ENCODE measurements around the gene SYCP2L.
"Not testable (repeated sequence)": the region's sequence is repeated elsewhere in the genome, so short reads cannot be mapped to it uniquely, and the experiment has no call there.

The SYCP2L gene

DNA sequence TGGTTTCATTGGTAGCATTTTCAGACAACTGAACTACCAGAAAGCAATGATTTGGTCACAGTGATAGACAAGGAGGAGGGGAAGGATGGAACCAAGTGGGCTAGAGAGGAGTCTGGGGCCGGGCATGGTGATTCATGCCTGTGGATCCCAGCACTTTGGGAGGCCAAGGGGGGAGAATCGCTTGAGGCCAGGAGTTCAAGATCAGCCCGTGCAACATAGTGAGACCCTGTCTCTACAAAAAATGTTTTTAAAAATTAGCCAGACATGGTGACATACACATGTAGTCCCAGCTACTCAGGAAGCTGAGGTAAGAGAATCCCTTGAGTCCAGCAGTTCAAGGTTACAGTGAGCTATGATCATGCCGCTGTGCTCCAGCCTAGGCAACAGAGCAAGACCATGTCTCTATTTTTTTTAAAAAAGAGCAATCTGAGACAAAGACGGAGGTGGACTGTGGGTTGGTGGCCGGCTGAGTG, 70.6 kb downstream of the SYCP2L start:
- no peak for DNase-seq

- no peak for DNase-seq
Measured at GRCh38 chr6:10960171-10960570, 73.3 kb downstream of the SYCP2L start.

DNA sequence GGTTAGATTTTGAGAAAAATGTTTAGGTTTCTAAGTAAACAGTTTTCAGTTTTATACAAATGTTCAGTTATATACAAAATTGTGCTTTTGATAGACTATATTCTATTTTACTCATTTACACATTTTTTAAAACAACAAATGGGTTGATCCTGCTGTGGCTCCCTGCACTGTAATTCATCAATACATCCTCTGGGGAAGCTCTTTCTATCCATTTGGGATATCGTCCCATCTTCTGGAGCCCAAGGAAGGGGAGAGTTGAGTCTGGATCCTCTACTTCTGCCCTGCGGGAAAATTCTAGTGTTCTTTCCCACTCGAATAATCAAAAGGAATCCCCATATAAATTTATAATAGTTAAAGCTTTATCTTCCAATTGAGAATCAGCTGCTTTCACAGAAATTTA, 75.0 kb downstream of the SYCP2L start:
- no peak for DNase-seq

GRCh38 chr6:10962673-10963072, 75.8 kb downstream of the SYCP2L start:
- no peak for DNase-seq

DNA sequence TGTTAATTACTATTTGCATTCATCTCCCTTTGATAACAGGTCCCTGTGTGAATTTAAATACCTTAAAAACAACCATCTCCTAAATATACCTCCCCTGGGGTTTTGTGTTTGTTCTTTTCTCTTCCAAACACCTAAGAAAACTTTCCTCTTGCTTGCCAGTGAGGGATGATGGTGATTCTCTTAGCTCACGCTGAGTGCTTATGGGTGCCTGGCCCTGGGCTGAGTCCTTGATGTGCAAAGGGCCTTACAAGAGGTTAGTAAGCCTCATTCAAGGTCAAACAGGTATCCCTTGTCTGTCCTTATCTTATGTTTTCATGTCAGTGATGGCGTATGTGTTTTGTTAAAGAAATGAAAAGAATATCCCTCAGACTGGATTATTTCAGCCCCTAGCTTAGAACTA, 76.3 kb downstream of the SYCP2L start:
- no peak for DNase-seq

DNA sequence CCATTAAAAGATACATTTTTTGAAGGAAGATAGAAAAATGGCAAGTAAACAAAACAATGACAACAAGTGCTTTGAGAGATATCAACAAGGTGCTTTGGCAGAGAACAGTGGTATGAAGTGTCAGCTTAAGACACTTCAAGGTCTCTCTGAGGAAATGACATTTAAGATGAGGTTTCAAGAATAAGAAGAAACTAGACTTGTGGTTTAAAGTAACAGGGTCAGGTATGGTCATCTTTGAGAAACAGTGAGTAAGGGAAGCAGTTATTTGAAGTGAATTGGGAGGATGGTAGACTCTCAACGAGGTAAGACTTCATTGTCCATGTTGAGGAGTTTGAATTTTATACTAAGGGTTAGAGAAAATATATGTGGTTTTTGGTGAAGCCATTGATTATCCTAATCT, 77.8 kb downstream of the SYCP2L start:
- no peak for DNase-seq

DNA sequence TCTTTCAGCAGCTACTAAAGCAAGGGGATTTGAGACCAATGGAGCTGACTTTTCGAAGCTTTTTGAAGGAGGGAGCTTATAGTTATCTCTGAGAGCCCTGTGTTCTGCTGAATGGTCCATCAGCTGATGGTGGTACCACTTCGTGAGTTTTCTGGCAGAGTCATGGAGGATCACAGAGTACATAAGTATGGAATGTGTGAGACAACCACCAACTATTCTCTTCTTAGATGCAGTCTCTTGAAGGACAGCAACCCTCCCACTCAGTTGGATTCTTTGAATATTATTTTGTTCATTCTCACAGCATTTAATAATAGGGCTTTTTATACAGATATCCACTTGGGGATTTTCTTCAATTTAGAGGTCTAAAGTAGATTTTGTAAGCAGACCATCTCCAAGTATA, 81.9 kb downstream of the SYCP2L start:
- DNase-seq: no peak

- DNase-seq: no peak
Measured at GRCh38 chr6:10970731-10971130, 83.9 kb downstream of the SYCP2L start.

DNA sequence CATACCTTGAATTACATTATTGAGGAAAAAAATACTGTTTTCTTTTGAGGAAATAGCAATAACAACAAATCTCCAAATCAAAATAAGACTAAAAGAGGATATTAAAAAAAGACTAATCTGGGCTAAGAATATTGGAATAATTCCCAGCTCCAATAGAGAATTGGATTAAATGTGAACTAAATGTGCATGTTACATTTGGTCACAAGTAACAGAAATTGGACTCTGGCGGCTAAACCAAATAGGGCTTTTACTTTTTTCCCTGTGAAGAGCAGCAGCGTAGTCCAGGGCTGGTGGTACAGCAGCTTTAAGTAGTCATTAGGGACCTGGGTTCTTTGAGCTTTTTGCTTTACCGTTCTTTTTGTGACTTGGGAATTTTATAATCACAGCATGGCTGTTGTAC, 85.3 kb downstream of the SYCP2L start:
- no peak for DNase-seq

GRCh38 chr6:10976571-10976970, 89.7 kb downstream of the SYCP2L start:
- no peak for DNase-seq

- DNase-seq: no peak
Measured at GRCh38 chr6:10977231-10977968, 90.5 kb downstream of the SYCP2L start.

- DNase-seq: no peak
Measured at GRCh38 chr6:10979603-10980002, 92.8 kb downstream of the SYCP2L start.

DNA sequence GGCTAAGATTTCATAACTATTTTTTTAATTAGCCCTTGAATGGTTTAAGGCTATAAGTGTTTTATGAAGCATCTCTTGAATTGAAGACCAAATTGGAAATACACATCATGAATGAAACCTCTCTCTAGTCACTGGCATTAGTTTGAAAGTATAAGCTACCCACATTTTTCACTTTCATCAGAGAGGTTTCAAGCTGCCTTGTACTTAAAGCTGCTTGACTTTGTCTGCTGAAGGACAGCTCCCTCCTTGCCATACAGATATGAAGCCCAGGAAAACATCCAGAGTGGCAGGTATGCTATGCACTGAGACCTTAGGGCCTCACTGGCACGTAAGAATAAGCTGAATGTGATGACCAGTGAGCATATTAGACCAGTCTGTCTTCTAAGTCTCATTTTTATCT, 94.6 kb downstream of the SYCP2L start:
- no peak for DNase-seq

DNA sequence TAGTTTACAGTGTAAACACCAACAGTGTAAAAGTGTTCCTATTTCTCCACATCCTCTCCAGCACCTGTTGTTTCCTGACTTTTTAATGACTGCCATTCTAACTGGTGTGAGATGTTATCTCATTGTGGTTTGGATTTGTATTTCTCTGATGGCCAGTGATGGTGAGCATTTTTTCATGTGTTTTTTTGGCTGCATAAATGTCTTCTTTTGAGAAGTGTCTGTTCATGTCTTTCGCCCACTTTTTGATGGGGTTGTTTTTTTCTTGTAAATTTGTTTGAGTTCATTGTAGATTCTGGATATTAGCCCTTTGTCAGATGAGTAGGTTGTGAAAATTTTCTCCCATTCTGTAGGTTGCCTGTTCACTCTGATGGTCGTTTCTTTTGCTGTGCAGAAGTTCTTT, 98.1 kb downstream of the SYCP2L start:
- not testable (repeated sequence) for DNase-seq

DNA sequence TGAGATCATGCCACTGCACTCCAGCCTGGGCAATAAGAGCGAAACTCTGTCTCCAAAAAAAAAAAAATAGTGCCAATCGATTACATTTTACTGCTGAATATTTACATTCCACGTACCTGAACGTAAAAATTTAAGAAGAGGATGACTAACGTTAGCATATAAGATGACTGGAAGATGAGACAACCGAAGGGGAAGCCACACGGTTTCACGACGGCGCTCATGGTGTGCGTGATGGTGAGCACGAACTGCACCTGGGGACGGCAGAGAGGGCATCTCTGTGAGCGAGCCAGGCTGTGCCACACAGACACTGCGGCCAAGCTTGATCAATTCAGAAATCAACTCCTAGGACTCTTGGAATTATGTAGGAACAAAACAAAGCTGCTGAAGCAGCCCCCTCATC, 102.7 kb downstream of the SYCP2L start:
- DNase-seq: no peak

GRCh38 chr6:10991115-10991514, 104.3 kb downstream of the SYCP2L start:
- DNase-seq: no peak

GRCh38 chr6:10993896-10994295, 107.0 kb downstream of the SYCP2L start:
- DNase-seq: no peak

DNA sequence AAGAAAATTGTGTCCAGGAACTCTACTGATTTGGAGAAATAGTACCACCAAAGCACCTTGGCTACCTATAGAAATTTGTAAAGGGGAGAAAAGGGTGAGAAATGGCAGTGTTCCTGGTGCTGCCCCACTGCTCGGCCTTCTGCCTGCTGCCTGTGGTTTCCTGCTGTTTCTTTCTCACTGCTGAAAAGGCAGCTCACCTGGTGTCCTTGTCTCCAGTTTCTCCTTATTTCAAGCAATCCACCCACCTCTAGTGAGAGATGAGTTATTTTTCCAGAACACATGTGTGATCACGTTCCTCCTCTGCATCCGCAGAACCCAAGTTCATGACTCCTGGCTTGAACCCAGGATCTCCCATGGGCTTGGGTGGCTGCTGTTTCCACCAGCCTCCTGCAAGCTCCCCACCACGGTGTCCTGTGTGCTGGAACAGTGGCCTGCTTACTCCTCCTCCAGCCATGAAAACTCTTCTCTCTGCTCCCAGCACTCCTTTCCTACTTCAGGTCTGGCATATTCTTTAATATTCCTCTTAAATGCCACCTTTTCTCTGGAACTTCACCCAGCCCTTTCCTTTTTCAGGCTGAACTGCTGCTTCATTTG, 108.4 kb downstream of the SYCP2L start:
- no peak for DNase-seq

DNA sequence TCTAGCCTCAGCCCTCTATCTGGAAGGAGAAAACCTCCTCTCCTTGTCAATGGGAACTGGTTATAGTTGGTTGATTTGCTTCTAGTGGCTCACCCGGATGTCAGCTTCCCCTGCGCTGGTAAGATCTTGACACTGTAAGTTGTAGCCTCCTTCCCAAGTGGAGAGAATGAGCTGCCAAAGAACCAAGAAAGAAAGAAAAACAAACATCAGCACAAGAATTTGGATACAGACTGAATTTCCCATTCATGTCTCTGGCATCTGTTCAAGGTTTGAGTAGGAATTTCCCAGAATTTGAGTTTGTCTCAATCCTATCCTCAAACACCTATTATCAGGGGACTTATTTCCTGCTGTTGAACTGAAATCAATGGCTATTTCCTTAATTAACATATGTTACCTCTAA, 113.1 kb downstream of the SYCP2L start:
- no peak for DNase-seq

DNA sequence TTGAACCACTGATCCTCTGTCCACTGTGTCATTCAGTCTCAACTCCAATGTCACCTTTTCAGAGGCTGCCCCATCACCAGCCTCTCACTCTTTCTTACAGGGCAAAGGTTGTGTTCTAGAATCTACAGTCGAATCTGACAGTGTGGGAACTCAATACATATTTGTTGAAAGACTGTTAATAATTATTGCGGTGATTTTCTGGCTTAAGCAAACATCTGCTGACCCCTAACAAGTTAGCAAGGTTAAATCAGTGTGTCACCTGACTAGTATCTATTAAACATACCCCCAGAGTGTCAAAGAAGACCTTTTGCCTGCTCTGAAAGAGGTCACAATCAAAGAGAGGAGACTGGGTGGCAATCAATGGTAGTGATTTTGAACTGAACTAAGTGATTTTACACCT, 115.3 kb downstream of the SYCP2L start:
- no peak for DNase-seq

DNA sequence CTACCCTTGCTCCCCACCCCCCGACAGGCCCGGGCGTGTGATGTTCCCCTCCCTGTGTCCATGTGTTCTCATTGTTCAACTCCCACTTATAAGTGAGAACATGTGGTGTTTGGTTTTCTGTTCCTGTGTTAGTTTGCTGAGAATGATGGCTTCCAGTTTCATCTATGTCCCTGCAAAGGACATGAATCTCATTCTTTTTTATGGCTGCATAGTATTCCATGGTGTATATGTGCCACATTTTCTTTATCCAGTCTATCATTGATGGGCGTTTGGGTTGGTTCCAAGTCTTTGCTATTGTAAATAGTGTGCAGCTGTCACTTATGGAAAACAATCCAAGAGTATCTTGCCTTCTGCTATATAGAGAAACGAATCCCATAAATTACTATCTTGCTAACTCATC, 116.4 kb downstream of the SYCP2L start:
- not testable (repeated sequence) for DNase-seq

- no peak for DNase-seq
Measured at GRCh38 chr6:11006061-11006460, 119.2 kb downstream of the SYCP2L start.

- DNase-seq: no peak
Measured at GRCh38 chr6:11007715-11008608, 121.1 kb downstream of the SYCP2L start.

All from right kidney (tissue), 1 donor.